Activated effector memory CD4-positive, alpha-beta T cell treated with Interleukin-2 at 50 U/mL for 16 hours (primary cell): ENCODE data around the gene CWC15.
"Not testable (repeated sequence)": the region's sequence is repeated elsewhere in the genome, so short reads cannot be mapped to it uniquely, and the experiment has no call there.

Experiments used
- DNase-seq: peaks from one replicate; pipeline ENCODE4 v3.0.0-alpha.2; 2020

CWC15 gene

GRCh38 chr11:94948070-94948617 is 25.2 kb downstream of the CWC15 start:
- DNase-seq: no peak

GRCh38 chr11:94946812-94947211 is 26.5 kb downstream of the CWC15 start:
- DNase-seq: no peak

DNA sequence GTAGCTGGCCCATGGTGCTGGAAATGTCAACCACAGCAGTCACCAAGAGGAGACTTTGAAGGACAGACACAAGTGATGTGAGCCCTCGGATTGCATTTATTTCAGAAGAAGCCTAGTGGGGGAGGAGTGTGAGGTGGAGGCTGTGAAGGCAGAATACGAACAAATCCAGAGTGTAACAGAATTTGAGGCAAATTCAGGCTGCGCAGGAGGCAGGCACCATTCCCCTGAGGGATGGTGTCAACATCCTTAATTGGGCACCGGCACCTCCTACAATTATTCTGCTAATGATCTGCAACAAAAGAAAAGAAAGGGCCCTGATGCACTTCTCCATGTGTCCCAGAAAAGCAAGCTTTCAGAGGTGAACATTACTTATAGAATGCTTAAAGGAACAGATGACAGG is 32.2 kb downstream of the CWC15 start:
- DNase-seq: no peak

- DNase-seq: no peak
Observed at GRCh38 chr11:94939346-94939745, 34.0 kb downstream of the CWC15 start.

DNA sequence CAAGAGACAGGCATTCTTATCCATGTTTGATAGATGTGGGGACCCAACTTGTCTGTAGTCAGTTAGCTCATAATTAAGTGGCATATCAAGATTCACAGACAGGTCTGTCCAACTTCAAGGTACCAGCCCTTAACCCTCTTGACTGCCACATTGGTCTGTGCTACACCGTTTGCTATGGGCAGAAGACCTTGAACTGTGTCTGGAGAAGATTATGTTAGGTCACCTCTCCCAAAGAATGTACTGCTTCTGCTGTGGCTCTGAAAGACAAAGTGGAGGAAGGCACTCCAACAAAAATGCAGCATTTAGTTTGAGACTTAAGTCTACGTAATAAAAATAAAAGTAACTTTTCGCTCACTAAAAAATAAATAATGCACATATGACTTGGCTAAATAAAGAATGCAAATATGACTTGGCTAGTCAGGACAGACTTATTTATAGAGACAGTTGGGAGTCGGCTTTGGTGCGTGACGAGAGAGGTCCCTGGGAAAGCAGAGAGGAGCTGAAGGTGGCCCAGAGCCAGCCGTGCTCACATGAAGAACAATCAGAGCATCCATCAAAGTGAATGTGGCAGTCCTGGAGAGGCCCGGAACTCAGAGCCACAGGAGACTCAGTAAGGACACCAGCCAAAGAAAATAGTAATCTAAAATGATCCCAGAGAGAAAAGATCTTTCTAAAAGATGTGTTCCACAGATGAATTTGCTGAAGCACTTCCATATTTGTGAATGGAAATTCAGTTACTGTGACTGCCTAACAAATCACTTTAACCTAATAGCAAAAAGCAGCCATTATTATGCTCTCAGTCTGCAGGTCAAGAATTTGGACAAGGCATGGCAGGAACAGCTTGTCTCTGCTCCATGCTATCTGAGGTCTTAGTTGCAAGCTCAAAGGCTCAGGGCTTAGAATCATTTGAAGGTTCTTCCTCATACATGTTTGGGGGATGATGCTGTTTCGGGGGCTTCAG is 35.0 kb downstream of the CWC15 start:
- DNase-seq: no peak

- DNase-seq: no peak
Observed at GRCh38 chr11:94934846-94935245, 38.5 kb downstream of the CWC15 start.

- DNase-seq: no peak
Observed at GRCh38 chr11:94934362-94934761, 39.0 kb downstream of the CWC15 start.

- no peak for DNase-seq
Observed at GRCh38 chr11:94933223-94934130, 39.9 kb downstream of the CWC15 start.

GRCh38 chr11:94932503-94932902 is 40.9 kb downstream of the CWC15 start:
- no peak for DNase-seq

DNA sequence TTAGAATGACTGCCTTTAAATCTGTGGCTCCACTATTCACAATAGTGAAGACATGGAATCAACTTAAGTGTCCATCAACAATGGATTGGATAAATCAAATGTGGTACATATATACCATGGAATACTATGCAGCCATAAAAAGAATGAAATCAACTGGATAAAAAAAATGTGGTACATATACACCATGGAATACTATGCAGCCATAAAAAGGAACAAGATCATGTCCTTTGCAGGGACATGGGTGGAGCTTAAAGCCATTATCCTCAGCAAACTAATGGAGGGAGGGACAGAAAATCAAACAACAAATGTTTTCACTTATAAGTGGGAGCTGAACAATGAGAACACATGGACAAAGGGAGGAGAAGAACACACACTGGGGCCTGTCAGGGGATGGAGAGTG is 41.3 kb downstream of the CWC15 start:
- DNase-seq: not testable (repeated sequence)

DNA sequence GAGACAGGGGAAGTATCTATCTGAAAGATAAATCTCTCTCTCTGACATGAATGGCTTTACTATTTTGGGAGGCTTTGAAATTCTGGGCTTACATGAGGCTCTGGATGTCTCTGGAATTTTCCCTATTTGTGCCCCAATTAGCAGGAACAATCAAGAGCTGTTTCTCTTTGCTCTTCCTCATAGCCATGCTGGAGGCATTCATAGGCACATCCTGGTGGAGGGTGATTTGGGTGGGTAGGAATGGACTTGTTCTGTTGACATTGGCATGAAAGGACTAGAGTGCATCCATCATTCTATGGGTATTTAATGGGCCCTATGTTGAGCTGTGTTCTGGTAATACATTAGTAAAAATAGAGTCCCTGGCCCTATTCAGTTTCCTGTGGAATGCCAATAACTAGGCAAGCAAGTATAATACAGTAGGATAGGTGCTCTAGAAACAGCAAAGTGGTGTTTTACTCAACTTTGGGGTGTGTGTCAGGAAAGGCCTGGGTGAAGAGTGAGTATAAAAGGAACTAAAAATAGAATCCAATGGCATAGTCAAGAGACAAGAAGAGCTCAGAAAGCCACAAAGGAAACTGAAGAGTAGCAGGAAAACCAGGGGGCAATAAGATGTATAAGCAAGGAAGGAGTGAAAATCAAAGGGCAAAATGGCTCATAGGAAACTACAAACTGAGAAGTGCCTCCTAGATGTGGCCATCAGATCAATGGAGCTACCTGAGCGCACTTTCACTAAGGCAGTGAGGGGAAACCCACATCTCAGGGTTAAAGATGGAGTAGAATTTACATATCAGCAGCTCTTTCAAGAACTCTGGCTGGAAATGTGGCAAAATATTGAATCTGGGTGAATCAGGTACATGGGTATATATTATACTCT is 45.0 kb downstream of the CWC15 start:
- DNase-seq: no peak

- DNase-seq: no peak
Observed at GRCh38 chr11:94926698-94927237, 46.6 kb downstream of the CWC15 start.

DNA sequence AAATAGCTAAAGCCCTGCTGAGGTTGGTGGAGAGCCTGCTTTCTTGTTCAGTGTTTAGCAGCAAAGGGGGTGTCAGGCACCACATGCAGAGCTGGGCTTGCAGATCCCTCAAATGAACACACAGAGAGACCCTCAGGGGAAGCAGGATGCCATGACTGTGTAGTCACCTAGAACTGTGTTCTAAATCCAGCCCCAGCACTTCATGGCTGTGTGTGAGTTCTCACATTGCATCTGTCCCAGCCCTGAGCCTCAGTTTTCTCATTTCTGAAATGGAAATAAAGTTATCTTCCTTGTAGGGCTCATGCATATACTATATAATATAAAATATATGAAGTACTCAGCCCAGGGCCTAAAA is 47.1 kb downstream of the CWC15 start:
- no peak for DNase-seq

DNA sequence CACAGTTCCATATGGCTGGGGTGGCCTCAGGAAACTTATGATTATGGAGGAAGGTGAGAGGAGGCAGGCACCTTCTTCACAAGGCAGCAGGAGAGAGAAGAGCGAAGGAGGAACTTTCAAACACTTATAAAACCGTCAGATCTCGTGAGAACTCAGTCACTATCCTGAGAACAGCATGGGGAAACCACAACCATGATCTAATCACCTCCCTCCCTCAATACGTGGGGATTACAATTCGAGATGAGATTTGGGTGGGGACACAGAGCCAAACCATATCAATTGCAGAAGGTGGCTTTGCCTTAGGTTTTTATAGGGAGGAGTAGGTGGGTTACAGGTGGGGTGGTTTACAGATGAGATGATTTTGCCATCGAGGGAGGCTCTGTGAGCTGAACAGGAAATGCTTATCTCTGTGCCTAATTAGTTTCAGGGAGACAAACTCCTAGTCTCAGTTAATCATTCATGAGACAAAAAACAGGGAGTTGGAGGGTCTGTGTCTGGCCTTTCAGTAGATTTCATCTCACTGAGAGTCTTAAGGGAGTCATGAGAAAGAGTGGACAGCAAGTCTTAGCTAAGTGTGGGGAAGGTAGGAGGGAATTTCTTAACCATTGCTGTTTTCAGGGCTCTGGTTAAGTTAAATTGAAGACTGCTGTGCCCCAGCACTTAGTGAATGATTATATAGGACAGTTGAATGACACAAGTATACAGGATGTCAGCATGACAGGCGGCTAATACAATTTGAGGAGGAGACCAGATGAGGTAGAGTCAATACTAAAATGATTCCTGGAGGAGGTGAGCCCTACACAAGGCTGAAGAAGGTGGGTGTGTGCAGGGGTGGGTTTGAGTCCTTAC is 47.7 kb downstream of the CWC15 start:
- DNase-seq: no peak

DNA sequence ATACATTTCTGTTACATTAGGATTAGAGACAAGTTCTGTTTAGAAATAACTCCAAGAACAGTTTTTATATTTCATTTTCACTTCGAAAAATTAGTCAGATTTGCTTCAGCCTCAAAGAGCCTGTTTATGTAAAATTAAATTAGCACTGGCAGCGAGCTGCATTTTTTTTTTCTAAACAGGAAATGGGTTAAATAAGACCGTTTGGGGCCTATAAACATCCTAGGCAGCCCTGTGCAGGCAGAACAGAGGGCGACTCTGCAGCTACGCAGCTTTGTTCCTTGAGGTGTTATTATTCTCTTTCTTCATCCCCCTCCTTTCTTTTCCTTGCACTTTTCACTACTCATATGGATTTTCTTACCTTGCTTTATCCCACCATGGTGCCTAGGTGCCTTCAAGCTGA is 48.7 kb downstream of the CWC15 start:
- DNase-seq: no peak

- DNase-seq: no peak
Observed at GRCh38 chr11:94924171-94924572, 49.2 kb downstream of the CWC15 start.

- no peak for DNase-seq
Observed at GRCh38 chr11:94923004-94923334, 50.4 kb downstream of the CWC15 start.

- DNase-seq: no peak
Observed at GRCh38 chr11:94922321-94923003, 50.9 kb downstream of the CWC15 start.

- DNase-seq: no peak
Observed at GRCh38 chr11:94920311-94920710, 53.0 kb downstream of the CWC15 start.

- not testable (repeated sequence) for DNase-seq
Observed at GRCh38 chr11:94913718-94914394, 59.5 kb downstream of the CWC15 start.
